ENCODE results near the gene GEMIN4.
A peak's percentile ranks its signal among the peaks of the same experiment; 100 is the strongest.

GRCh38 chr17:700504-701094 lies 51.5 kb downstream of the GEMIN4 start:
- no peak for TF ChIP-seq EZH2phosphoT487 (IDR thresholded peaks at IDR 0.05; ENCODE audit: borderline replicate concordance, low read length)
- peak; percentile 66 for TF ChIP-seq CTCF (conservative IDR thresholded peaks at IDR 0.05; ENCODE audit: low read depth, low read length)
- no peak for TF ChIP-seq EZH2 (IDR thresholded peaks at IDR 0.05; ENCODE audit: low read length, unreplicated experiment)

Measured in PC-3 (cell line).